WTC11 (cell line): Measurements from ENCODE around the gene STYXL2.

Source experiments
- CBFB ChIP-seq: sonication (generic); formaldehyde crosslinking; IDR thresholded peaks from 2 replicates; pipeline ENCODE4 v1.8.1; 2022; ENCODE audit warnings: mild to moderate bottlenecking, low read depth, missing genetic modification reagents
- GABPB1 ChIP-seq: sonication (generic); formaldehyde crosslinking; IDR thresholded peaks from 2 replicates; pipeline ENCODE4 v1.8.1; 2023; ENCODE audit warnings: mild to moderate bottlenecking, missing genetic modification reagents
- RELA ChIP-seq: sonication (generic); formaldehyde crosslinking; IDR thresholded peaks from 2 replicates; pipeline ENCODE4 v1.8.1; 2022; ENCODE audit warnings: missing genetic modification reagents, mild to moderate bottlenecking, borderline replicate concordance
- TEAD4 ChIP-seq: sonication (generic); formaldehyde crosslinking; IDR thresholded peaks from 2 replicates; pipeline ENCODE4 v1.8.0; 2022; ENCODE audit warnings: mild to moderate bottlenecking, missing genetic modification reagents
- TF ChIP-seq, protein P1 (sequence below): sonication (generic); formaldehyde crosslinking; IDR thresholded peaks from 2 replicates; pipeline ENCODE4 v1.8.0; 2023; ENCODE audit warnings: missing genetic modification reagents
- TF ChIP-seq, protein P2 (sequence below): fragments of 200-600 bp; IDR thresholded peaks from 2 replicates; pipeline ENCODE4 v1.8.0; 2022; ENCODE audit warnings: antibody characterized with exemption
- TF ChIP-seq, protein P3 (sequence below): sonication (generic); formaldehyde crosslinking; conservative IDR thresholded peaks from 2 replicates; pipeline ENCODE4 v1.8.1; 2022; ENCODE audit warnings: mild to moderate bottlenecking, missing genetic modification reagents
- TF ChIP-seq, protein P4 (sequence below): fragments of 250-450 bp; sonication (Bioruptor Pico); IDR thresholded peaks from 2 replicates; pipeline ENCODE4 v1.9.0; 2021; ENCODE audit warnings: mild to moderate bottlenecking

DNA sequence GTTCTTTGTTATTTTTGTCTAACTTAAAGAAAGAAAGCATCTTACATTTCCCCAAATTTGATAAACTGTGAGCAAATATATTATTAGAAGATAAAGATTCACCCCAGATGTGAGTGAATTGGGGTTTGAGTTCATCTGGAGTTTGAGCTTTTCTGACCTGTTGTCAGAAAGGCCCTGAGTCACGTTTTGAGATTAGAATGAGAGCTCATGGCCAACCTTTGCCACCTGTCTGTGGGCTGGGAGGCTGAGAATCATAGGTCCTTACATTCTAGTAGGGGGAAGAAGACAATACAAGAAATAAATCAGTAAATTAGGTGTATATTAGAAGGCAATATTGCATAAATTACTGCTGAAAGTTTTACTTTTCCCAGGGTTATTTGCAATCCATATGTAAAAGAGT lies 22.3 kb downstream of the STYXL2 start:
- TF ChIP-seq, protein P1, sequence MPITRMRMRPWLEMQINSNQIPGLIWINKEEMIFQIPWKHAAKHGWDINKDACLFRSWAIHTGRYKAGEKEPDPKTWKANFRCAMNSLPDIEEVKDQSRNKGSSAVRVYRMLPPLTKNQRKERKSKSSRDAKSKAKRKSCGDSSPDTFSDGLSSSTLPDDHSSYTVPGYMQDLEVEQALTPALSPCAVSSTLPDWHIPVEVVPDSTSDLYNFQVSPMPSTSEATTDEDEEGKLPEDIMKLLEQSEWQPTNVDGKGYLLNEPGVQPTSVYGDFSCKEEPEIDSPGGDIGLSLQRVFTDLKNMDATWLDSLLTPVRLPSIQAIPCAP (CRISPR knock-in tag): no peak
- TF ChIP-seq, protein P2, sequence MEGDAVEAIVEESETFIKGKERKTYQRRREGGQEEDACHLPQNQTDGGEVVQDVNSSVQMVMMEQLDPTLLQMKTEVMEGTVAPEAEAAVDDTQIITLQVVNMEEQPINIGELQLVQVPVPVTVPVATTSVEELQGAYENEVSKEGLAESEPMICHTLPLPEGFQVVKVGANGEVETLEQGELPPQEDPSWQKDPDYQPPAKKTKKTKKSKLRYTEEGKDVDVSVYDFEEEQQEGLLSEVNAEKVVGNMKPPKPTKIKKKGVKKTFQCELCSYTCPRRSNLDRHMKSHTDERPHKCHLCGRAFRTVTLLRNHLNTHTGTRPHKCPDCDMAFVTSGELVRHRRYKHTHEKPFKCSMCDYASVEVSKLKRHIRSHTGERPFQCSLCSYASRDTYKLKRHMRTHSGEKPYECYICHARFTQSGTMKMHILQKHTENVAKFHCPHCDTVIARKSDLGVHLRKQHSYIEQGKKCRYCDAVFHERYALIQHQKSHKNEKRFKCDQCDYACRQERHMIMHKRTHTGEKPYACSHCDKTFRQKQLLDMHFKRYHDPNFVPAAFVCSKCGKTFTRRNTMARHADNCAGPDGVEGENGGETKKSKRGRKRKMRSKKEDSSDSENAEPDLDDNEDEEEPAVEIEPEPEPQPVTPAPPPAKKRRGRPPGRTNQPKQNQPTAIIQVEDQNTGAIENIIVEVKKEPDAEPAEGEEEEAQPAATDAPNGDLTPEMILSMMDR: no peak
- TF ChIP-seq RELA (no peak), TEAD4 (CRISPR knock-in tag) (no peak), GABPB1 (no peak), CBFB (CRISPR knock-in tag) (no peak)
- TF ChIP-seq, protein P3, sequence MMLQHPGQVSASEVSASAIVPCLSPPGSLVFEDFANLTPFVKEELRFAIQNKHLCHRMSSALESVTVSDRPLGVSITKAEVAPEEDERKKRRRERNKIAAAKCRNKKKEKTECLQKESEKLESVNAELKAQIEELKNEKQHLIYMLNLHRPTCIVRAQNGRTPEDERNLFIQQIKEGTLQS: no peak
- TF ChIP-seq, protein P4, sequence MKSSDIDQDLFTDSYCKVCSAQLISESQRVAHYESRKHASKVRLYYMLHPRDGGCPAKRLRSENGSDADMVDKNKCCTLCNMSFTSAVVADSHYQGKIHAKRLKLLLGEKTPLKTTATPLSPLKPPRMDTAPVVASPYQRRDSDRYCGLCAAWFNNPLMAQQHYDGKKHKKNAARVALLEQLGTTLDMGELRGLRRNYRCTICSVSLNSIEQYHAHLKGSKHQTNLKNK: no peak
